Esophagus muscularis mucosa (tissue), 4 donors: ENCODE data around the gene TBC1D16. TPM values are rescaled to one million over a fixed set of nuclear protein-coding genes. Genes with fewer than 3 reads are reported as not detected.

Source experiments
- DNase-seq: peaks from one replicate; pipeline ENCODE4 v3.0.0-alpha.2; 2017; ENCODE audit errors: extremely low spot score
- H3K27ac ChIP-seq, 4 donors: fragments of 200-600 bp; sonication (generic); replicated peaks in 1 of 4; 1 replicate in 3 of 4; 2 replicates in 1 of 4; pipeline ENCODE4 v1.5.1; 2016 to 2019; ENCODE audit warnings: mild to moderate bottlenecking in 1 of 4
- H3K27me3 ChIP-seq, 4 donors: fragments of 200-600 bp; sonication (generic); one replicate each; pipeline versions ENCODE4 v1.5.1 to v1.6.0; 2016 to 2019
- H3K36me3 ChIP-seq, 4 donors: fragments of 200-600 bp; sonication (generic); one replicate each; pipeline ENCODE4 v1.5.1; 2016 to 2019
- H3K4me1 ChIP-seq, 4 donors: fragments of 200-600 bp; sonication (generic); one replicate each; pipeline ENCODE4 v1.5.1; 2016 to 2019
- H3K4me3 ChIP-seq, 4 donors: fragments of 200-600 bp; sonication (generic); 1 replicate in 2 of 4; 2 replicates in 2 of 4; pipeline ENCODE4 v1.5.1; 2016 to 2019; ENCODE audit warnings: mild to moderate bottlenecking in 4 of 4, moderate library complexity in 1 of 4
- H3K9me3 ChIP-seq, 4 donors: fragments of 200-600 bp; sonication (generic); 1 replicate in 3 of 4; 2 replicates in 1 of 4; pipeline ENCODE4 v1.5.1; 2016 to 2019
- CTCF ChIP-seq, 3 experiments: fragments of 200-600 bp in 2 of 3; fragments of 450-650 bp in 1 of 3; sonication (generic) in 2 of 3; IDR thresholded peaks; one replicate each; pipeline ENCODE4 v1.5.1; 2017 to 2019; ENCODE audit warnings: antibody characterized with exemption in 3 of 3, mild to moderate bottlenecking in 2 of 3, moderate library complexity in 1 of 3
- EP300 ChIP-seq: sonication (generic); formaldehyde crosslinking; IDR thresholded peaks from one replicate; pipeline ENCODE4 v1.6.1; 2017; ENCODE audit warnings: antibody characterized with exemption
- POLR2A ChIP-seq: fragments of 450-650 bp; IDR thresholded peaks from one replicate; pipeline ENCODE4 v1.6.1; 2017; ENCODE audit warnings: antibody characterized with exemption, moderate library complexity, mild to moderate bottlenecking, low read depth
- POLR2AphosphoS5 ChIP-seq, 2 donors: sonication (generic); formaldehyde crosslinking; IDR thresholded peaks; one replicate each; pipeline ENCODE4 v1.6.1; 2017; ENCODE audit warnings: antibody characterized with exemption in 2 of 2
- WGBS: methylation state at CpG from one replicate; pipeline ENCODE4 v1.1.5; 2018; 5-methylcytosine and 5-hydroxymethylcytosine counted together
- intact Hi-C: fragments of 100-400 bp; cut with DNase I; formaldehyde crosslinking; loops from one replicate; pipeline ENCODE4 v1.15.1; 2023
- total RNA-seq, 4 donors: library from RNA; depleted of rRNA; stranded (reverse); fragments of >200 nt; gene quantifications; one replicate each; pipeline versions ENCODE4 v1.1.0 to v1.2.1, GENCODE V29; 2016

Gene TBC1D16
- total RNA-seq, 4 donors from 2014 or later, result 30.3 to 37.4 (median 33.2) TPM

- no peaks in the 10 kb centered on the region for H3K27me3 ChIP-seq
- H3K9me3 ChIP-seq, result no peaks in the 10 kb centered on the region
- no peak overlapping the region for H3K4me3 ChIP-seq
- intact Hi-C loops, result no loop called here
- peaks cover 0 to 4% (median 0%) of the 10 kb centered on the region in 4 donors for H3K36me3 ChIP-seq
- 92% methylated on average over 9 of the region's 10 CpGs for WGBS
- peaks cover 0 to 22% (median 18%) of the 10 kb centered on the region in 4 donors for H3K4me1 ChIP-seq
- H3K27ac ChIP-seq, result no peak overlapping the region
- DNase-seq, result no peak
- no peak for TF ChIP-seq POLR2AphosphoS5 (IDR thresholded peaks at IDR 0.05)
Measured at GRCh38 chr17:79984877-79985276, 50.8 kb downstream of the TBC1D16 start.

GRCh38 chr17:79984045-79984840 is 51.4 kb downstream of the TBC1D16 start:
- intact Hi-C loops, result no loop called here
- Histone ChIP-seq H3K4me1 (peaks cover 0 to 22% (median 18%) of the 10 kb centered on the region in 4 donors), H3K4me3 (no peak overlapping the region), H3K27me3 (no peaks in the 10 kb centered on the region), H3K27ac (no peak overlapping the region), H3K9me3 (no peaks in the 10 kb centered on the region), H3K36me3 (peaks cover 0 to 4% (median under 1%) of the 10 kb centered on the region in 4 donors)
- WGBS, result 89% methylated on average over 5 of the region's 5 CpGs
- no peak for DNase-seq
- TF ChIP-seq EP300 (no peak), POLR2A (no peak), POLR2AphosphoS5 (IDR thresholded peaks at IDR 0.05) (no peak), CTCF (IDR thresholded peaks at IDR 0.05) (no peak)

- no peak for TF ChIP-seq POLR2A
- TF ChIP-seq CTCF (IDR thresholded peaks at IDR 0.05), result no peak
- no peak for TF ChIP-seq EP300
- TF ChIP-seq POLR2AphosphoS5 (IDR thresholded peaks at IDR 0.05), result no peak
- Histone ChIP-seq H3K9me3 (no peaks in the 10 kb centered on the region), H3K27me3 (no peaks in the 10 kb centered on the region), H3K27ac (no peak overlapping the region), H3K4me3 (no peak overlapping the region), H3K36me3 (peaks cover 0 to 5% (median 3%) of the 10 kb centered on the region in 4 donors), H3K4me1 (peaks cover 0 to 22% (median 16%) of the 10 kb centered on the region in 4 donors)
- intact Hi-C loops, result no loop called here
- no peak for DNase-seq
- WGBS, result 74% methylated on average over 8 of the region's 14 CpGs
Measured at GRCh38 chr17:79983456-79983855, 52.2 kb downstream of the TBC1D16 start.

GRCh38 chr17:79982986-79983385 is 52.7 kb downstream of the TBC1D16 start:
- H3K4me1 ChIP-seq, result peaks cover 0 to 18% (median 13%) of the 10 kb centered on the region in 4 donors
- DNase-seq, result no peak
- WGBS, result 95% methylated on average over 9 of the region's 17 CpGs
- no peak overlapping the region for H3K4me3 ChIP-seq
- intact Hi-C loops, result no loop called here
- H3K27me3 ChIP-seq, result no peaks in the 10 kb centered on the region
- no peak overlapping the region for H3K27ac ChIP-seq
- H3K36me3 ChIP-seq, result peaks cover 2 to 9% (median 6%) of the 10 kb centered on the region in 4 donors
- no peaks in the 10 kb centered on the region for H3K9me3 ChIP-seq
- TF ChIP-seq POLR2A (no peak), EP300 (no peak), CTCF (IDR thresholded peaks at IDR 0.05) (no peak), POLR2AphosphoS5 (IDR thresholded peaks at IDR 0.05) (no peak)

GRCh38 chr17:79981661-79982101 is 54.0 kb downstream of the TBC1D16 start:
- no peak for TF ChIP-seq POLR2A
- no peak for TF ChIP-seq CTCF (IDR thresholded peaks at IDR 0.05)
- TF ChIP-seq POLR2AphosphoS5 (IDR thresholded peaks at IDR 0.05), result no peak
- TF ChIP-seq EP300, result no peak
- DNase-seq, result no peak
- H3K36me3 ChIP-seq, result peaks cover 4 to 18% (median 12%) of the 10 kb centered on the region in 4 donors
- no peak overlapping the region for H3K4me3 ChIP-seq
- 91% methylated on average over 23 of the region's 23 CpGs for WGBS
- no peak overlapping the region for H3K27ac ChIP-seq
- H3K4me1 ChIP-seq, result peaks cover 0 to 5% (median under 1%) of the 10 kb centered on the region in 4 donors
- H3K9me3 ChIP-seq, result no peaks in the 10 kb centered on the region
- H3K27me3 ChIP-seq, result no peaks in the 10 kb centered on the region
- intact Hi-C loops, result no loop called here
